GM12872 (cell line): ENCODE results near the gene CISD1.

Experiments
- TF ChIP-seq, protein P1 (sequence below): IDR thresholded peaks from 3 replicates; pipeline ENCODE4 v1.5.1; 2011; ENCODE audit warnings: low read depth, mild to moderate bottlenecking, low read length, moderate library complexity; ENCODE audit not compliant: insufficient read depth

CISD1 gene

DNA sequence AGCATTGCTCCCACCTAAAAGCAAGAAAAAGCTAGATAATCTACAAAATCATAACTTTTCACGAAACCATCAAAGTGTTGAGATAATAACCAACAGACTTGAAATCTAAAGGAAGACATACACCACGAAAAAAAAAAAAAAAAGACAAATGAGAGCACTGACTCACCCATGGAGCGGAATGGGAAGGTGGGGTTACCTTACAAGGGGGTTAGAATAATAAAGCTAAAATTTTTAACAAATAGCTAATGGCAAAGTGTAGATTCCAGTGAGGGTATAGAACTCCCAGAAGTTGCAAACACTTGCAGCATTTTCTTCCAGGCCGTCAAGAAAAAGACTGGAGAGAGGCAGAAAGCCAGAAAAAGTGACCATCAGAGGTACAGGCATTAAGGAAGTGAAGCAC, 28.4 kb upstream of the CISD1 start:
- TF ChIP-seq, protein P1, sequence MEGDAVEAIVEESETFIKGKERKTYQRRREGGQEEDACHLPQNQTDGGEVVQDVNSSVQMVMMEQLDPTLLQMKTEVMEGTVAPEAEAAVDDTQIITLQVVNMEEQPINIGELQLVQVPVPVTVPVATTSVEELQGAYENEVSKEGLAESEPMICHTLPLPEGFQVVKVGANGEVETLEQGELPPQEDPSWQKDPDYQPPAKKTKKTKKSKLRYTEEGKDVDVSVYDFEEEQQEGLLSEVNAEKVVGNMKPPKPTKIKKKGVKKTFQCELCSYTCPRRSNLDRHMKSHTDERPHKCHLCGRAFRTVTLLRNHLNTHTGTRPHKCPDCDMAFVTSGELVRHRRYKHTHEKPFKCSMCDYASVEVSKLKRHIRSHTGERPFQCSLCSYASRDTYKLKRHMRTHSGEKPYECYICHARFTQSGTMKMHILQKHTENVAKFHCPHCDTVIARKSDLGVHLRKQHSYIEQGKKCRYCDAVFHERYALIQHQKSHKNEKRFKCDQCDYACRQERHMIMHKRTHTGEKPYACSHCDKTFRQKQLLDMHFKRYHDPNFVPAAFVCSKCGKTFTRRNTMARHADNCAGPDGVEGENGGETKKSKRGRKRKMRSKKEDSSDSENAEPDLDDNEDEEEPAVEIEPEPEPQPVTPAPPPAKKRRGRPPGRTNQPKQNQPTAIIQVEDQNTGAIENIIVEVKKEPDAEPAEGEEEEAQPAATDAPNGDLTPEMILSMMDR = no peak

- TF ChIP-seq, protein P1 = no peak
Observed at GRCh38 chr10:58241346-58241745, 27.6 kb upstream of the CISD1 start.

- TF ChIP-seq, protein P1 = no peak
Observed at GRCh38 chr10:58243269-58243668, 25.7 kb upstream of the CISD1 start.

DNA sequence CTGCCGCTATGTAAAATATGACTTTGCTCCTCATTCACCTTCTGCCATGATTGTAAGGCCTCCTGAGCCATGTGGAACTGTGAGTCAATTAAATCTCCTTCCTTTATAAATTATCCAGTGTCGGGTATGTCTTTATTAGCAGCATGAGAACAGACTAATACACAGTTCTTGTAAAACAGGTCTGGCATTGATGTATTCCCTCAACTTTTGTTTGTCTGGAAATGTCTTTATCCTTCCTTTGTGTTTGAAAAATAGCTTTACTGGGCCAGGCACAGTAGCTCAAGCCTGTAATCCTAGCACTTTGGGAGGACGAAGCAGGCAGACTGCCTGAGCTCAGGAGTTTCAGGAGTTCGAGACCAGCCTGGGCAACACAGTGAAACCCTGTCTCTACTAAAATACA, 15.8 kb upstream of the CISD1 start:
- TF ChIP-seq, protein P1 = no peak

- TF ChIP-seq, protein P1 = no peak
Observed at GRCh38 chr10:58254644-58255043, 14.3 kb upstream of the CISD1 start.

DNA sequence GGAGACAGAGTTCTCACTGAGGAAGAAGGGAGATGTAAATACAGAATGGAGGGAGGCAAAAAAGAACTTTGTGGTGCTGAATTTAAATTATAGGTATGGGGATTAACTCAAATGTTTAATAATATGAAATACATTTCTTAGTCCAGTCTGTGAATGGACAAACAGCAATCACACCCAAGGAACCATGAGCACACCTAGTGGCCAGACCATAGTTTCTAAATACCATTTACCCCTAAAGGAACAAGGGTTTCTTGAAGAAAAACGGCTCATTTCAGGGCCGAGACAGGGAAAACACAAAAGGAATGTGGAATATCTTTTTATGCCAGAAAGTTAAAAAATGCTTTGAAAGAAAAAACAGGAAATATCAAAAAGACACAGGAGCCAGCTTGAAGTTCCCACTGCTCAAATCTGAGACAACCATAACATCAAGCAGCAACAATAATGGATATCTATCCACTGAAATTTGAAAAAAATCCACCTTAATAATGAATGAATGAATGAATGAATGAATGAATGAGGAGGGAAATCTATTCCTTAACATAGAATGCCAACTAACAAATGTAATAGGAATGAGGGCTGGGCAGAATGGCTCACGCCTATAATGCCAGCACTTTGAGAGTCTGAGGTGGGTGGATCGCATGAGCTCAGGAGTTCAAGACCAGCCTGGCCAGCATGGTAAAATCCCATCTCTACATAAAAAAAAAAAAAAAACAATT, 9.8 kb upstream of the CISD1 start:
- TF ChIP-seq, protein P1 = peak; percentile 42

- TF ChIP-seq, protein P1 = no peak
Observed at GRCh38 chr10:58260334-58260733, 8.6 kb upstream of the CISD1 start.
